Measurements from ENCODE around the gene DHFR.

DHFR gene

DNA sequence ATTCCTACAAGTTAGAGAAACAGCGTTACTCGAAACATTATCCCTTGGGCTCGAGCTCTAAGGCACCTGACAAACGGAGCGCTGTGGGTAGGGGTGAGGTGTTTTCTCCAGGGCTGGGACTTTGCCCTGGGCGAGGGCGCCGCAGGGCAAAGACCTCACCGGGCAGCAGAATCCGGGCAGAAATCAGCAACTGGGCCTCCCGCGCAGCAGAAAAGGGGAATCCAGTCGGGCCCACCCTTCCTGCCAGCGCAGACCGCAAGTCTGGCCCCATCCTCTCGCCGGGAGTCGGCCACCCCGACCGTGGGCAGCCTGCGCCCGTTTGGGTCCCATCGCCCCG, 761 bp downstream of the DHFR start:
- no peak for DNase-seq

DNA sequence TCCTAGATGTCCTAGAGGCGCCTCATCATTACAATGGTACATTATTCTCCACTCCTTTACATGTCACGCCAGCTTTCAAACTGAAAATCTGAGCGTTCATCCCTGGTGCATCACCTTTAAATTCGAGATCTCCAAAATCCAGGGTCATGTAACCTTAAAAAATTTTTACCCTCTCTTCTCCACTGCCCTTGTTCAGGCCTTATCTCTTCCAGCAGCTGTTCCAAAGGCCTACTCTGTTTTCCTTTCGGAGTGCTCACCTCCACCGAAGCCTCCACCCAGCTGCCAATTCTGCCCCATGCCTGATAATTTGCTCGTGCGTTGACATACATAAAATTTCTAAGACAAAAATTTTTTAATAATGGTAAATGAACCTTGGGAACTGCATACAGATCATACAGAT, 1.3 kb downstream of the DHFR start:
- DNase-seq, result no peak

DNA sequence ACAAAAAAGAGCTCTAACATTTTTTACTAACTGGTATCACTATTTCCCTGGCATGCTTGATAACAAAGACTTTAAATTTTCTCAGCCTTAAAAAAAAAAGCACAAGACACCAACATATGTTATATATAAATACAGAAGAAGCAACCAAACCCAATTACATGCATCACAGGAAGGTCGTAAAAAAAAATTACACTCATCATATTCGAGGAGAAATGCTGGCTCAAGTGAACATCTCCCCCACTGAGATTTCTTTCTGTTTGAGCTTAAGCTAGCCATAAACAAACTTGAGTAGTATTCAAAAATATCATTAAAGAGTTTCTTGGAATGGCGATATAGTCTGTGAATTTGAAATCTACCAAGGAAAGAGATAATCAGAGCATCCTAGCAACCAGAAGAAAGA, 7.9 kb downstream of the DHFR start:
- DNase-seq, result no peak

DNA sequence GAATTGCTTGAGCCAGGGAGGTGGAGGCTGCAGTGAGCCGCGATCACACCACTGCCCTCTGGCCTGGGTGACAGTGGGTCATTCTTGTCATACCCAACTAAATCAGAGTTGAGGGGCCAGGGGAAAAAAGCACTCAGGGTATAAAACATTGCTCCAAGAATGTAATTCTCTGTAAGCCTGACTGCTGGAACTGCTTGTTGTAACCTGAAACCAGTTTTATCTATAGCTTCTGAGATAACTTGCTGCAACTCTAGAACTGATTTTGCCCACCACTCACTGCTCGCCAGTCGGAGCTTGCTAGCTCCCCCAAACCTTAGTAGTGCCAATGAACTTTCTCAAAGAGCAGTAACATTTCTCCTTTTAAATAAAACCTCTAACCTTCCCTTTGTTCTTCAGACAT, 9.9 kb downstream of the DHFR start:
- no peak for DNase-seq

DNA sequence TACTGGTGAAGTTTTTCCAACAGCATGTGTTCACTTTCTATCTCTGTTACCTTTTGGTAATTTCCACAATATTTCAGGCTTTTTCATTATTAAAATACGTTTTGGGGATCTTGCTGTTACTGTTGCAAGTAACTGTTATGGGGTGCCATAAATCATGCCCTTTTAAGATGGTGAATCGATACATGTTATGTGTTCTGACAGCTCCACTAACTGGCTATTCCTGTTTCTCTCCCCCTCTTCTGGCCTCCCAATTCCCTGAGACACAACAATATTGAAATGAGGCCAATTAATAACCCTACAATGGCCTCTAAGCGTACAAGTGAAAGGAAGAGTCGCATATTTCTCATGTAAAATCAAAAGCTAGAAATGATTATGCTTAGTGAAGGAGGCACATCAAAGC, 13.4 kb downstream of the DHFR start:
- DNase-seq, result no peak

DNA sequence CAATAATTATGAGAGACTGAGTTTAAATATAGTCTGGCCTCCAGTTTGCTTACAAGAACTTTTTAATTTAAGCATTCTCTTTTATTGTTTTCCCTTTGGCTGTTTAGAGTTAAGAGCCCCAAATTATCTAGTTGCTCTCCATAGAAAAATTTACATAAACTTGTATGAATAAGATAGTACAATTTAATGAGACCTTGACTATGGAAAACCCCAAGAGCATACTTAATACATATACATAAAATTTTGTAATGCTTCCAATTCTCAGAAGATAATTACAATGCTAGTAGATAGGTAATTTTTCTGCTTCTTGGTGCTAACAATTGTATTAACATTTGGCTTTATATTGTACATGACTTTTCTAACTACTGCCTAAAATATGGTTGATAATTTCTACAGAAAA, 20.6 kb downstream of the DHFR start:
- no peak for DNase-seq

DNA sequence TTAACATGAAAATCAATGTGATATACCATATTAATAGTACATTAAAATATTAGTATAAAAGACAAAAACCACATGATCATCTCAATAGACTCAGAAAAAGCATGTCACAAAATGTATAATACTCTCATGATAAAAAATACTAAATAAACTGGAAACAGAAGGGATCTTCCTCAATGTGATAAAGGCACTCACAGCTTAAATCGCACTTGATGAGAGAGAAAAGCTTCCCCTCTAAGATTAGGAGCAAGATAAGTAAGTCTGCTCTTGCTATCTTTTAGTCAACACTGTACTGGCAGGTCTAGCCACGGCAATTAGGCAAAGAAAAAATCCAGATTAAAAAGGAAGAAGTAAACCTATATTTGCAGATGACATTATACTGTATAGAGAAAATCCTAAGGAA, 22.1 kb downstream of the DHFR start:
- no peak for DNase-seq

DNA sequence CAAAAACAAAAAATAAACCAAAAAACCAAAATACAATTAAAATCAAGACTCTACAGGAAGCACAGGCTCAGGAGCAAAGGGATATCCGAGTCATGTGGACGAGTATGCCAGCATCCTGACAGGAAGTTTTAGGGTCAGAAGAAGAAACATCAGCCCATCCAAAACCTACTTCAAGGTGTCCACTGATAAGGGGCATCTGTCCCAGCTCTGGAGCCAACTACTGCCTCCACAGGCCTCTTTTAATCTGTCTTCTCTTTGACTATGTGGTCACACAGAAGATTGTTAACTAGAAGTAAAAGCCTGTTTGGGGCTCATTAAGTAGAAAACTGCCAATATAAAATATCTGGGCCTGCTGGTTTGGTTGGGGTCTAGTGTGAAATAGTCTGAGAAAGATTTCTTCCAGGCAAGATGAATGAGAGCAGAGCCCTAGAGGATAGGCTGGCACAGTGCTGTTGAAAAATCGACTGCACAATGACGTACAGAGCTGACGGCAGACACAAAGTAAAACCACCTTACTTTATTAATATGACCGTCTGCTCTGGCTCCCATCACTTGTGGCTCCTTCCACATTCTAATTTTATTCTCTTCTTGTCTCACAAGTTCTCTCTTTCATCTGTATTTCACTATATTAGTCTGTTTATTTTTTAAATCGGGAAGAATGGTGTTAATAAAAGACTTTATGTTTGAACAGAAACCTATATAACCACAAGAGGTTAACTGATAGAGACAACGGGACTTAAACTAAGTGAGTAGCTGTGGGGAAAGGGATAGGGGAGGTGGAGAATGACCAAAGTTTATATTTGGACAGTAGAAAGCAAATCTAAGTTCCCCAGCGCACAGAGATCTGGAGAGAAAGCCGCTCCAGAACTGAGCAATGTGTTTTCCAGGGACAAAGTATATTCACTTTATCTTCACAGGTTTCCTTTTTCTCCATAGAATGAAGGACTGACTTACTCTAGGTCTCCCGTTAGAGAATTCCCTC, 23.2 kb downstream of the DHFR start:
- DNase-seq, result no peak

DNA sequence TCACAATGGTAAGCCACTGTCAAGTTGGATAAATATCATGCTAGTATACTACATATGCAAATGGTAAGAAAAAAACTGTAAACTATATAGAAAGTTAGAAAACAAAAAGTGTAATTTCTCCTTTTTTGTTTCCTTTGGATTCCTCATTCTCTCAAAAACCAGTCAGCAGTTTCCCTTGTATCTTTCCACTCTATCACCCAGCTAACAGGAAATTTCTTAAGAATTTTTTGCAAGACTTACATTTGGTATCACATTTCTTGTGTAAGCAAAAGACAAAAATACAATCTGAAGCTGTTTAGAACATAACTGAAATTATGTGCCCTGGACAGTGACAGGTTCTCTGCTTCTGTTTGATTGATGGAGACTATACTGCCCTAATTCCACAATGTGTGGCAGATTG, 25.5 kb downstream of the DHFR start:
- no peak for DNase-seq

DNA sequence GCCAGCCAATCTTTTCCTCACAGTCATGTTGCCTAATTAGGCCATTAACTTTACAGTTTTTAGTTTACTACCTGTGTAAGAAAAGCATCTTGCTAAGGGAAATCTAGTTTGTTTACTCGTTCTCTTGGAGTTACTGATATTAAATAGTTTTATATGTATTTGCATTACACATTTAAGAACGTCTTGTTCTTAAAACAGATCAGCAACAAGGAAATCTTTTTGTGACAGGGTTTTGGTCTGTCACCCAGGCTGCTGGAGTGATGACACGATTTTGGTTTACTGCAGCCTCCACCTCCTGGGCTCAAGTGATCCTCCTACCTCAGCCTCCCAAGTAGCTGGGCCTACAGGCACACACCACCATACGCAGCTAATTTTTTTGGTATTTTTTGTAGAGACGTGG, 29.6 kb downstream of the DHFR start:
- no peak for DNase-seq

DNA sequence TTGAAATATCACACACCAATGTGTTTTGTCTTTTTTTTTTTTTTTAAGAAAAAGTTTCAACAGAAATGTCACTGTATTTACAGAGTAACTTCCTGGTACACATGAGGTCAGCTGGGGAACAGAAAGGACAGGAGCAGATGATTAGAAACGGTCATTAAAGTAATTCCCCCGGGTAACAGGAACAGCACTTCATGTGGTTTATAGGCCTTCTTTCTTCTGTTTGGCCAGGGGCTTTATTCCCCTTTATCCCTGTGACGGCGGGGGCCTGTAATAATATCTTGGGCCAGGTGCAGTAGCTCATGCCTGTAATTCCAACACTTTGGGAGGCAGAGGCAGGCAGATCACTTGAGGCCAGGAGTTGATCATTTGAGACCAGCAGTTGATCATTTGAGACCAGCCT, 30.8 kb downstream of the DHFR start:
- no peak for DNase-seq

DNA sequence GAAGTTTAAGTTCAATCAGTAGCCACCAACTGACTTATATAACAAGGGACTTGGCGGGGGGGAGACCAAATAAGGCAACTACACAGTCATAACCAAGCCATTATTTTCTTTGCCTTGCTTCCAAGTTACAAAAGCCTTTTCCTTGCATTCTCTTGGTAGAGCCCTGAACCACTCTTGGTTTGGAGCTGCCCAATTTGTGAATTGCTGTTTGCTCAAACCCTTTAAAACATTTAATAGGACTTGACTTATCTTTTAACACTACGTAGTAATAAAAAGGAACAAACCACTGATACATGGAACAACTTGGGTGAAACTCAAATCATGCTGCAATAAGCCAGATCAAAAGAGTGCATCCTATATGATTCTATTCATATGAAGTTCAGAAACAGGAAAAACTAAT, 32.0 kb downstream of the DHFR start:
- DNase-seq, result no peak

DNA sequence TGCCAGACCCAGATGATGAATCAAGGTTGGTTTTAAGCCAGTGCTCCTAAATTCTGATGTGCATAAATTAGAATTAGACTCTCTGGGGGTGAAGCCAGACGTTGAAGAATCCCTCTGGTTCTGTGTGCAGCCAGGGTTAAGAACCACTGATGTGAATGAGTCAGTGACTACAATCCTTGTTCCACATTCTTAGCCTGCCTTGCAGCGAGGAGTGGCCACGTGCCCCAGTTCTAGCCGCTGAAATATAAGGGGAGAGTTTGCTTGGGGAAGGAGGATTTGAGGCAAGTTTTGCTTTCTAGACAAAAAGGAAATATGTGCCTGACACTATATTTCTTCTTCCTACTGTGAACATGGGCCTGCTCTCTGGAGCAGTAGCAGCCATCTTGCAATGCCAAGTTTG, 34.6 kb downstream of the DHFR start:
- no peak for DNase-seq

DNA sequence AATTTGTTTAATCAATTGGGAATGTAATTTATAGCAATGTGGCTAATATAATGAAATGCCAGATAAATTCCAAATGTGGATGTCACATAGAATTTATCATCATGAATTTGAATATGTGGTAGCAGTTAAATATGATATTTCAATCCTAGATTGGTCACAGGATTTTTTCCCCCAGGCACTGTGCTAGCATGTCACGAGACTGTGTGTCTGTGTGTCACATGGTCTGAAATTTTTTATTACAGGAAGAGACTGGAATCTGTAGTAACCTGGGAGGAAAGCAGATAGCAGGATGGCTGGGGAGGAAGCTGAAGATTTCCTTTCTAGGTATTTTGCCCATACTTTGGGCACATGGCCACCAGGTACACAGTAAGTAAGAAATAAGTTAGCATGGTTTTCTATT, 35.7 kb downstream of the DHFR start:
- no peak for DNase-seq

DNA sequence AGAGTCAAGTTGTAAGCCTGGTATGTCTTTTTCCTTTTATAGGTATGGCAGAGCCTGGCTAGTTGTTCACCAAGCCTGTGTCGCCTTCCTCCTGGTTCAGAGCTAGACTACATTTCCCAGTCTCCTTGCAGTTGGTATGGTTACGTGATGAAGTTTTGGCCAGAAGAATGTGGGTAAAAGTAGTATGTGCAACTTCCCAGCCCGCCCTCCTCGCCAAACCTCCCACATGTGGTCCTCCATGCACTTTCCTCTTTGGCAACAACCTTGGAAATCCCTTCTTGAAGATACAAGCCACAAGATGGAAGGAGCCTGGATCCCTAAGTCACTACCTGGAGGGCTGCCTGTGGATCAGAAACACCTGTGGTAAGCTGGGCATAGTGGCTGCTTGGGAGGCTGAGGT, 36.3 kb downstream of the DHFR start:
- DNase-seq, result no peak

DNA sequence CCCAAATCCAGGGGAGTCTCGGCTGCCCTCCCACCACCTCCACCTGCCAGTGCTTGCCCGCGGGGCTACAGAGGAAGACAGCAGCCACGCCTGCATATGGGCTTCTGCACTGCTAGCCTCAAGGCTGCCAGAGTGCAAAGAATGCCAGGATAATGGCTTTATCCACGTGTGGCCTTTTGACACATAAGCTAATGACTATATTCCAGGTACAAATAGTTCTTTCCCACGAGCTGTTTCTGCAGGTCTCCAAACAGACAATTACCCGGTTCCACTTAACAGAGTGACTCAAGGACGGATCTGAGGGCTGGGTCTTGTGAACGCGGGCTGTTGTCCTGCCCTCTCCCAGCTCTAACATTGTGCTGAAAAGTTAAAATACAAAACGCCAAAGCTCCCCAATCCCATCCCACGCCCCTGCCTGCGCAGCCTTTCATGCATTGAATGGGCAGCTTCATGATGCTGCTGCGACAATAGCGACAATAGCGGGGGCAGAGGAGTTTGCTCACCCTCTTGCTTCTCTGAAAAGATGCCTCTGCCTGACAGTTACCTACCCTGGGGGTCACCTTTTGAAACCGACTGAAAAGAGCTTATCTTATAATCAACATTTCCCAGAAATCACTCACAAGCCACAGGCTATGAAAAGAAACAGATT, 39.4 kb downstream of the DHFR start:
- no peak for DNase-seq

DNA sequence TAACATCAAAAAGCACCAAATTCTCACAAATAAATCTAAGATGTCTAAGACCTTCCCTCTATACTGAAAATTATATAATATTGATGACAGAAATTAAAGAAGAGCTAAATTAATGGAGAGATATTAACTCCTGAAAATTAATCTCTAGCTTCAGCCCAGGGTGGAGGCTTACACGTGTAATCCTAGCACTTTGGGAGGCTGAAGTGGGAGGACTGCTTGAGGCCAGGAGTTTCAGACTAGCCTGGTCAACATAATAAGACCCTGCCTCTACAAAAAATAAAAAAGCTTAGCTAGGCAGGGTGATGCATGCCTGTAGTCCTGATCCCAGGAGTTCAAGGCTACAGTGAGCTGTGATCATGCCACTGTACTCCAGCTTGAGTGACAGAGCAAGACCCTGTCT, 45.1 kb downstream of the DHFR start:
- DNase-seq, result no peak

DNA sequence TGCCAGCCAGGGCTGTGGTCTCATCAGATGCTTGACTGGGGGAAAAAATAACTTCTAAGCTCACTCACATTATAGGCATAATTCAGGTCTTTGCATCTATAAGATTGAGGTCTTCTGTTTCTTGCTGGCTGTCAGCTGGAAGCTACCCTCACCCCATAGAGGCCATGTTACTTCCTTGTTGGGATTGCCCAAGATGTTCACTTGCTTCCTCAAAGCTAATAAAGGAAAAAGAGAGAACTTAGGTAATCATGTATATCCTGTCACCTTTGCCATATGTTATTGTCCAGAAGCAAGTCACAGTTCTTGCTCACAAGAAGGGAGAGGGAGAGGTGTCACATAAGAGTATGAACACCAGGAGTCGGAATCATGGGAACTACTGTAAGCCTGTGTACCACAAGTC, 46.1 kb downstream of the DHFR start:
- no peak for DNase-seq

DNA sequence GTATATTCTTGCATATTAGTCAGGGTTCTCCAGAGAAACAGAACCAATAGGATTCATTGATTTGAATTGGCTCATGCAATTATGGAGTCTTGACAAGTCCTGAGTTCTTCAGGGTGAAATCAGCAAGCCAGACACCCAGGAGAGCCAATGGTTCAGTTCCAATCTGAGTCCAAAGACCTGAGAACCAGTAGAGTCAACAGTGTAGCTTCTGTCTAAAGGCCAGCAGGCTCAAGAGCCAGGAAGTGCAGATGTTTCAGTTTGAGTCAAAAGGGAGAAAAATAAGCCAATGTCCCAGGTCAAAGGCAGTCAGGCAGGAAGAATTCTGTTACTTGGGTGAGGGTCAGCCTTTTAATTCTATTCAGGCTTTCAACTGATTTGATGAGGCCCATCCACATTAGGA, 47.0 kb downstream of the DHFR start:
- DNase-seq, result no peak

DNA sequence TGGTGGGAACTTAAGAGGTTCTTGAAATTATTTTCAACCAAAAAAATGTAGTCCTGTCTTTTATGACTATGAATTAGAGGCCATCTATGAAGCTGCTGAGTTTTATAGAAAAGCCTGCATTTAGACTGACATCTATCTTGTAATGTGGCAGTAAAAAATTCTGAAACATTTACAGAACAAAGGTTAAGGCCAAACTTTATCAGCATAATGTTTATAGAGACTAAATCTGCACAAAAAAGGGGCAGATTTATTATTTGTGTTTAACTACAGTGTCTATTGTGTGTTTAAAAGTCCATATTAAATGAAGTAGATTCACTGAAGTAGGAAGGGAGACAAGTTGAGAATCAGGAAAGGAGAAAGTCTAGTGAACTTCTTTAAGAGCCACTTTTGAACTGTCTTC, 47.4 kb downstream of the DHFR start:
- DNase-seq, result no peak

DNA sequence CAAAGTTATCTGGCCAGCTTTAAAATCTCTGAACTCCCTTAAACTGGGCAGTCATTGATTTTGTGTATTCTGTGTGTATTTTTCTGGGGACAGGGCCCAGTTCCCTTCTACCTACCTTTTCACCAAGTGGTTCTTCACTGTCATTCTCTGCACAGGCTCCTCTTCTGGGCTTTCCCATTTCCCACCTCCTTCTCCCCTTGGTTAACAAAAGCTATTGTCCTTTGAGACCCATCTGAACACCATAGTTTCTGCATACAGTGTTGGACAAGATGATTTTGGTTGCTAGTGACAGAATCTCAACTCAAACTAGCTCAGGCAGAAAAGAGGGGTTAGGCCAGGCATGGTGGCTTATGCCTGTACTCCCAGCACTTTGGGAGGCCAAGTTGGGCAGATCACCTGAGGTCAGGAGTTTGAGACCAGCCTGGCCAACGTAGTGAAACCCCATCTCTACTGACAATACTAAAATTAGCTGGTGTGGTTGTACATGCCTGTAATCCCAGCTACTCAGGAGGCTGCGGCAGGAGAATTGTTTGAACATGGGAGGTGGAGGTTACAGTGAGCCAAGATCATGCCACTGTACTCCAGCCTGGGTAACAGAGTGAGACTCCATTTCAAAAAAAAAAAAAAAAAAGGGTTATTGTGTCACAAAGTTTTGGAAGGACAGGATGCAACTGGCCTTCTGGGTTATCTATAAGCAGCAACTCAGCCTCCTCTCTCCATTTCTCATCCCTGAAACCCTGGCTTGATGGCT, 53.7 kb downstream of the DHFR start:
- no peak for DNase-seq

DNA sequence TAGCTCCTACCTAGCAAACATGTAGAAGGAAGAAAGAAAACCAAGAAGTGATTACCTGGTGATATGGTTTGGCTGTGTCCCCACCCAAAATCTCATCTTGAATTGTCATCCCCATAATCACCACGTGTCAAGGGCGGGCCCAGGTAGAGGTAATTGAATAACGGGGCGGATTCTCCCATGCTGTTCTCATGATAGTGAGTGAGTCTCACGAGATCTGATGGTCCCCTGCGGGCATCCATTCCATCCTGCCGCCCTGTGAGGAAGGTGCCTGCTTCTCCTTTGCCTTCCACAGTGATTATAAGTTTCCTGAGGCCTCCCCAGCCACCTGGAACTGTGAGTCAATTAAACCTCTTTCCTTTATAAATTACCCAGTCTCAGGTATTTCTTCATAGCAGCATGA, 57.3 kb downstream of the DHFR start:
- no peak for DNase-seq

DNA sequence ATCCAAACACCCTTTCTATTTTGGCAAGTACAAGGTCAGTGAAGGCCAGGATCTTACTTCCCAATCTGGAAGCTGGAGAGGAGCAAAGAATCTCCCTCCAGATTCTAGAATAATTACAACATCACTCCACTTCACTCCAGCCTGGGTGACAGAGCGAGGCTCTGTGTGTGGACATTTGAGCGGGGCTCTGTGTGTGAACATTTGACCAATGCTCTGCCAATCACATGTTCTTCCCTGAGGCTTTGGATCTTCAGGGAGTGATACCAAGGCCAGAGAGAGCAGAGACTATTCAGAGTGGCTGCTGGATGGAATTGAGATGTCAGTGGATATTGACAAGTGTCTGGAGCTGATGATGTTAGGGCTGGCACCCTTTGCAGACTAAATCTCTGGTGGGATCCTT, 60.0 kb downstream of the DHFR start:
- no peak for DNase-seq

DNA sequence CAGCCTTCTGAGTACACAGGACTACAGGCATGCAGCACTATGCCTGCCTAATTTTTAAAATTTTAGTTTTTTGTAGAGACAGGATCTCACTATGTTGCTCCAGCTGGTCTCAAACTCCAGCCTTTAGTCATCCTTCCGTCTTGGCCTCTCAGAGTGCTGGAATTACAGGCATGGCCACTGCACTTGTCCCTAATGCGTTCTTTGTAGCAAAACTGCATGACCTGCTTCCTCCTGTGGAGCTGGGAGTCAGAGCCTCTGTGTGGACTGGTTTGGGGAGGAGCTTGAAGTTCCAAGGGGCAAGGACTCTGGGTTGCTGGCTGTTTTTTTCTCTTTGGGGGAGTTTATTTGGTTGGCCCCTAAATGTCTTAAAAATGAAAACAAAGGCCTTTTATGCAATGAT, 62.0 kb downstream of the DHFR start:
- DNase-seq, result no peak
